Right hindlimb (tissue), 1 donor: ENCODE results near the gene AJAP1.
"Not testable (repeated sequence)": the region's sequence is repeated elsewhere in the genome, so short reads cannot be mapped to it uniquely, and the experiment has no call there.

ENCODE experiments used
- DNase-seq: peaks from one replicate; pipeline ENCODE4 v3.0.0-alpha.2; 2018

AJAP1 gene

GRCh38 chr1:4653796-4654725 is at the start of gene AJAP1:
Gene AJAP1 (plus strand): TSS chr1:4654609. CDS start chr1:4655426, 817 bp downstream.
- DNase-seq: peak; percentile 56

GRCh38 chr1:4605158-4605557 is 49.3 kb upstream of the AJAP1 start:
- DNase-seq: no peak

GRCh38 chr1:4611563-4612341 is 42.7 kb upstream of the AJAP1 start:
- DNase-seq: no peak

- DNase-seq: no peak
Measured at GRCh38 chr1:4612991-4613390, 41.4 kb upstream of the AJAP1 start.

GRCh38 chr1:4613606-4614370 is 40.6 kb upstream of the AJAP1 start:
- DNase-seq: no peak

GRCh38 chr1:4614371-4615137 is 39.9 kb upstream of the AJAP1 start:
- DNase-seq: no peak

- no peak for DNase-seq
Measured at GRCh38 chr1:4615138-4615470, 39.3 kb upstream of the AJAP1 start.

- DNase-seq: no peak
Measured at GRCh38 chr1:4615501-4615900, 38.9 kb upstream of the AJAP1 start.

GRCh38 chr1:4616831-4617465 is 37.5 kb upstream of the AJAP1 start:
- DNase-seq: no peak

- DNase-seq: no peak
Measured at GRCh38 chr1:4617506-4617905, 36.9 kb upstream of the AJAP1 start.

GRCh38 chr1:4618827-4619226 is 35.6 kb upstream of the AJAP1 start:
- DNase-seq: not testable (repeated sequence)

GRCh38 chr1:4621646-4622045 is 32.8 kb upstream of the AJAP1 start:
- DNase-seq: no peak

GRCh38 chr1:4622821-4623220 is 31.6 kb upstream of the AJAP1 start:
- DNase-seq: no peak

GRCh38 chr1:4624141-4624715 is 30.2 kb upstream of the AJAP1 start:
- no peak for DNase-seq

GRCh38 chr1:4624801-4625200 is 29.6 kb upstream of the AJAP1 start:
- no peak for DNase-seq

- no peak for DNase-seq
Measured at GRCh38 chr1:4626061-4626460, 28.3 kb upstream of the AJAP1 start.

- DNase-seq: no peak
Measured at GRCh38 chr1:4626560-4627319, 27.7 kb upstream of the AJAP1 start.

- no peak for DNase-seq
Measured at GRCh38 chr1:4627353-4627752, 27.1 kb upstream of the AJAP1 start.

GRCh38 chr1:4628992-4629391 is 25.4 kb upstream of the AJAP1 start:
- no peak for DNase-seq

- no peak for DNase-seq
Measured at GRCh38 chr1:4630561-4630960, 23.8 kb upstream of the AJAP1 start.

GRCh38 chr1:4631321-4631720 is 23.1 kb upstream of the AJAP1 start:
- DNase-seq: no peak
